GM20000 (cell line): Measurements from ENCODE around the gene ARPC5L.

Experiments
- DNase-seq: peaks from one replicate; pipeline ENCODE4 v3.0.0; 2012; ENCODE audit warnings: low spot score
- CTCF ChIP-seq: IDR thresholded peaks from 2 replicates; pipeline ENCODE4 v1.5.1; 2012; ENCODE audit warnings: mild to moderate bottlenecking, control low read depth; ENCODE audit errors: extremely low read depth, missing control alignments

Gene ARPC5L

GRCh38 chr9:124854161-124854560 is 7.8 kb upstream of the ARPC5L start:
- TF ChIP-seq CTCF: no peak
- no peak for DNase-seq

GRCh38 chr9:124854822-124855221 is 7.1 kb upstream of the ARPC5L start:
- DNase-seq: no peak
- no peak for TF ChIP-seq CTCF

GRCh38 chr9:124855566-124855943 is 6.4 kb upstream of the ARPC5L start:
- no peak for DNase-seq
- no peak for TF ChIP-seq CTCF

- no peak for DNase-seq
Measured at GRCh38 chr9:124855944-124856765, 5.8 kb upstream of the ARPC5L start.

GRCh38 chr9:124857533-124858162 is 4.3 kb upstream of the ARPC5L start:
- TF ChIP-seq CTCF: no peak
- DNase-seq: no peak

More at GRCh38 chr9:124855944-124856765, 5.8 kb upstream of the ARPC5L start:
- TF ChIP-seq CTCF: peak; percentile 19

- DNase-seq: no peak
- no peak for TF ChIP-seq CTCF
Measured at GRCh38 chr9:124858330-124859046, 3.4 kb upstream of the ARPC5L start.
